DLD1 (cell line): ENCODE data around the gene KIF19.

ENCODE experiments used
- in situ Hi-C: cut with HindIII; loops from 2 replicates; pipeline ENCODE4 v1.10.0; 2017; ENCODE audit warnings: low sequenced_read_pairs

KIF19 gene

GRCh38 chr17:74304184-74304583, 21.8 kb upstream of the KIF19 start:
- in situ Hi-C loops: loop anchor here (5.0 to 10.0 kb wide), 3 partner anchors 43 to 181 kb away; no protein-coding TSS in a partner anchor

GRCh38 chr17:74305865-74306654, 20.0 kb upstream of the KIF19 start:
- in situ Hi-C loops: loop anchor here (10.0 kb wide), 2 partner anchors 71 to 179 kb away; no protein-coding TSS in a partner anchor

DNA sequence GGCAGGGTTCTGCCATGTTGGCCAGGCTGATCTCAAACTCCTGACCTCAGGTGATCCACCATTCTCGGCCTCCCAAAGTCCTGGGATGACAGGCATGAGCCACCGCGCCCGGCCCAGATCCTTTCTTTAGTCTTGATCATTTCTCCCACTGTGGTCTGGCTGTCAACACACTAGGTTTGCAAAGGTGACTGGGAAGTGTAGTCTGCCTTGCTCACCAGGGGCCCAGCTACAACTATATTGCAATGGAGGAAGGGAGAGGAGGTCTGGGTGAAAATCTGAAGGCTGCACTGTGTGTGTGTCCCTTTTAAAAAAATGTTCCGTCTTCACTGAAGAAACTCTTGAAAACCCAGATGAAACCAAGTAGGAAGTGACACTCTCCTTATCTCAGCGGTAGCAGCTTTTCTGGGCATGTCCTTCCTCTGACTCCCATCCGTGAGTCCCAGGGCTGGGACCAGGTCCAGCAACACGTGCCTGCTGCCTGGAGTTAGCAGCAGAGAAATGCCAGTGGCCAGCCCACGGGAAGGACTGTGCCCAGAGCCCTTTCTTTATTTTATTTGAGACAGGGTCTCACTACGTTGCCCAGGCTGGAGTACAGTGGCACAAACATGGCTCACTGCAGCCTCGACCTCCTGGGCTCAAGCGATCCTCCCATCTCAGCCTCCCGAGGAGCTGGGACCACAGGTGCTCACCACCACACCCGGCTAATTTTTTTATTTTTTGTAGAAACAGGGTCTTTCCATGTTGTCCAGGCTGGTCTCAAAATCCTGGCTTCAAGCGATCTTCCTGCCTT, 17.8 kb upstream of the KIF19 start:
- in situ Hi-C loops: loop anchor here (10.0 kb wide), 2 partner anchors 73 to 177 kb away; no protein-coding TSS in a partner anchor

GRCh38 chr17:74309902-74310301, 16.1 kb upstream of the KIF19 start:
- in situ Hi-C loops: loop anchor here (10.0 kb wide), 2 partner anchors 75 to 175 kb away; no protein-coding TSS in a partner anchor

- in situ Hi-C loops: no loop called here
Observed at GRCh38 chr17:74314877-74315276, 11.1 kb upstream of the KIF19 start.

DNA sequence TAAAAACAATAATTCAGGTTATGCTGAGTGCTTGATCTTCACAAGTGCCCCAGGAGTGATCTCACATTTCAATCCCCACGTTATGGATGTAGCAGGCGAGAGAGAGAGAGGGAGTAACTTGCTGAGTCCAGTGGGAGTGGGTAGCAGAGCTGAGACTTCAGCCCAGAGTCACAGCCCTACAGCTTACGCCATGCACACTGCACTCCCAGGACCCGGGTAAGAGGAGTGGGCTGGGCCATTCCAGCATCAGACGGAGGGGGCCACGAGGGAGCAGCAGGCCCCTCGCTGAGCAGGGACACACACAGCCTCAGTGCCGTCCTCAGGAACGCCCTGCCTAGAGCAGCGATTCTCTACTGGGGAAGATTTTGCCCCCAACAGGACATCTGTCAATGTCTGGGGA, 9.8 kb upstream of the KIF19 start:
- in situ Hi-C loops: no loop called here

DNA sequence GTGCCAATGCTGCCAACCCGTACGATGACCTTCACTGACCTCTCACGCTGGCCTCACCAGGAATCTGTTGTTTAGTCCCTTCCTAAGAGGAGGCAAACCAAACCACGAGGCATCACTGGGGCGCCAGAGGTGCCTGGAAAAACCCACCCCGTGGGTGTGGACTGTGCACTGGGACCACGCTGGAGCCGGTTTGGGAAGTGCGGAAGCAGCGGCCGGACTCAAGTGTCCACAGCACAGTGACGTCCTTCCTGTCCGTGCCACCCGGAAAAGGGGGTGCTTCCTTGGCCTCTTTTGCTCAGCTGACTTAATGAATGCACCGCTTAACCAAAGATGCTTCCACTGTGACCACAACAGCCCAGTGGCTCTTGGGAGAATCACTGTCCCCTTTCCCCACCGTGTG, 9.0 kb upstream of the KIF19 start:
- in situ Hi-C loops: no loop called here

- in situ Hi-C loops: no loop called here
Observed at GRCh38 chr17:74318391-74318790, 7.6 kb upstream of the KIF19 start.

DNA sequence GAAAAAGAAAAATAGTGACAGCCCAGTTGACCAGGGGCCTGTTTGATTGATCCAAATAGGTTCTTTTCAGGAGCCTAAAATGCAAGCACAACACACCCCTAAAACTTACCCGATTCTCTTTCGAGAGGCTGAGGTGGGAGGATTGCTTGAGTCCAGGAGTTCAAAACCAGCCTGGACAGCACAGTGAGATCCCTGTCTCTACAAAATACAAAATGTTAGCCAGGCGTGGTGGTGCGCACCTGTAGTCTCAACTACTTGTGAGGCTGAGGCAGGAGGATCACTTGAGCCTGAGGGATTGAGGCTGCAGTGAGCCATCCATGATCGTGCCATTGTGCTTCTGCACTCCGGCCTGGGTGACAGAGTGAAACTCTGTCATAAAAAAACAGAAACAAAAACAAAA, 1.5 kb upstream of the KIF19 start:
- in situ Hi-C loops: no loop called here

- in situ Hi-C loops: no loop called here
Observed at GRCh38 chr17:74325376-74325742, 667 bp upstream of the KIF19 start.

DNA sequence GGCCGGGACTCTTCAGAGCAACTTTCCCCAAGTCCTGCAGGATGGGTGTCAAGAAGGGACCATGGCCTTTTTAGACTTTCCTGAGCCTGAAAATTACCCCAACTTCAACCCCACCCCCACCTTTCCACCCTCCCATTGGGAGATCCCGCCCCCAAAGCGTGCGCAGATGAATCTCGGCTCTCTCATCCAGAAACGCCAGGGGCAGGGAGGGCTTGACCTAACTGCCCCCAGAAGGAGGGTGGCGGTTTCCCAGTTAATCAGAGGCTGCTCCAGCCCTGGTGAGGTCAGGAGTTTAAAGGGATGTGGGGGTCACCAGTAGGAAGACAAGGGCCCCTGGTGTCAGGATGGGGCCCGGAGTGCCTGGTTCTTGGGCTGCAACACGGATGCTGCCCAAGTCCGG, 480 bp downstream of the KIF19 start:
- in situ Hi-C loops: no loop called here

DNA sequence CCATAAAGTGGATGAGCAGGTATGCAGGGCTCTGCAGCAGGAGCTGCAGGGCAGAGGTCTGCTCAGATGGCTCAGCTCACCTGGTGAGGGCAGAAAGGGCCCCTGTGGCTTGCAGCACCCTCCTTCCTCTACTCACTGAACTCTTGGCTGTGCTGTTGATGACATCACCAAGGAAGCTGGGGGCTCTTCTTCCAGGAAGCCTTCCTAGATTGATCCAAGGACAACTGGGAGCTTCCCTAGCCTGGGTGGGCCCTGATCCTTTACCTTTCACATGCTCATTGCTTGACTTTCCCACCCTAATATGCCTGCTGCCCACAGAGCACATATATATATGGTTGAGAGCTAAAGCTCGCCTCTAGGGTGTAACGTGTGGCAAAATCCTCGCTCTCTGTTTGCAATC, 2.5 kb downstream of the KIF19 start:
- in situ Hi-C loops: no loop called here

DNA sequence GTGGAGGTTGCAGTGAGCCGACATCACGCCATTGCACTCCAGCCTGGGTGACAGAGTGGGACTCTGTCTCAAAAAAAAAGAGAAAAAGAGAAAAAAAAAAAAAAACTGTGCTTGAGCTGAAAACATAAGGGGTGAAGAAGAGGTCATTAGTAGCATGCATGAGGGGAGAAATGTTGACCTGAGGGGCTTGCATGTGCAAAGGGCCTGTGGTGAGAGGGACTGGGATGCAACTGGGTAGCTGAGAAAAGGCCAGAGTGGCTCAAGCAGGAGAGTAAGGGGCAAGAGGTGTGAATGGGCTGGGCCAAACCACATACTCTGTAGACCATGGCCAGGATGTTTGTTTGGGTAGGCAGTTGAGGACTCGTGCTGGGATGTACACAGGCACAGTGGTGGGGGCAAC, 3.4 kb downstream of the KIF19 start:
- in situ Hi-C loops: no loop called here

DNA sequence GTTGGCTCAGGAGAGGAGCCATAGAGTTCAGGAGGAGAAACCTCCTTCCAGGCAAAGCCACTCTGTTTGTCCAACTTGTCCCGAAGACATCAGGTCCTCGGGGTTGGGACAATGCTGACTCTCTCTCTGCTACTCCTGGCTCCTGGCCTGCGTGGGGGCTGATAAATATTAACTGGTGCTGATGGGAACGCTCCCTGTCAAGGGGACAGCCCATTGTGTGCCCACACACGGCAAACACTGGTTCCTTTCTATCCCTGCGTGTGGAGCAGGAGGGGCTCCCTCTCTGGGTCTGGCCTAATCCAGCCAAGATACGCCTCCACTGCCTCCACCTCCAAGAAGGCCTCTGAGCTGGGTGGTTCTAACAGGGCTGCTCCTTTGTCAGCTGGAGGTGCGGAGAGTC, 4.4 kb downstream of the KIF19 start:
- in situ Hi-C loops: no loop called here

GRCh38 chr17:74332017-74332650, 6.1 kb downstream of the KIF19 start:
- in situ Hi-C loops: no loop called here

- in situ Hi-C loops: no loop called here
Observed at GRCh38 chr17:74332763-74333283, 6.8 kb downstream of the KIF19 start.

- in situ Hi-C loops: no loop called here
Observed at GRCh38 chr17:74334393-74335039, 8.5 kb downstream of the KIF19 start.

- in situ Hi-C loops: no loop called here
Observed at GRCh38 chr17:74335529-74336062, 9.6 kb downstream of the KIF19 start.

- in situ Hi-C loops: no loop called here
Observed at GRCh38 chr17:74336307-74336706, 10.3 kb downstream of the KIF19 start.

DNA sequence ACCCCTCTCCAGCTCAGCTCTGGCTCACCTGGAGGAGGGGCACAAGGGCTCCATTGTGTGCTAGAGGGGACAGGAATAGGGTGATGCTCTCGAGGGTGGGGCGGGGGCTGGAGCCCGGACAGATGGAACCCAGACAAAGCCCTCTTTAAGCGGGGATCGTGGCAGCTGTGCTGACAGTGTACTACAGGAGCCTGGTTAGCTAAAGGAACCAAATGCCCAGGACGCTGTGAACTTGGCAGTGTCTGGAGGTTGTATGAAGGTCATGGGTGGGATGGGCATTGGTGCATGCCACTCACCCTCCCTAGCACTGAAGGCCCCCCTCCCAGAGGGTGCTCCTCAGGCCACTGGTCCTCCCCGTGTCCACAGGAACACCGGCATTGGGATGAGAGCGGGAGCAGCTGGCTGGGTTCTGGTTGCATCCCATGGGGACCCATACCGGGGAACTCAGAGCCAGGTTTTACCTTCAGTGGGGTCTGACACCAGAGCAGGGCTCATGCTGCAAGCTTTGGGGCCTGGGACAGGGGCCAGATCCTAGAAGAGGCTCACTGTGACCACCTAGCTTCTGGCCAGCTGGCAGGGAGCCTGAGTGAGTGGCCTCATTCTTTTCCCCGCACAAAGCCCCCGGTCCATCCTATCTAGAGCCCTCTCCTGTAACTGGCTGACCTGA, 11.9 kb downstream of the KIF19 start:
- in situ Hi-C loops: no loop called here
